ENCODE measurements around the gene ATP5ME.

Gene ATP5ME

GRCh38 chr4:622996-623913 lies 50.8 kb downstream of the ATP5ME start:
- Histone ChIP-seq H3K79me2 (ENCODE audit: control insufficient read depth, low read length) (no peaks in the 10 kb centered on the region), H3K27ac (ENCODE audit: low read depth, low read length) (no peak overlapping the region), H3K4me3 (ENCODE audit: low read length) (no peak overlapping the region), H3K27me3 (ENCODE audit: control insufficient read depth, low read length) (no peaks in the 10 kb centered on the region), H3K36me3 (ENCODE audit: control insufficient read depth, low read length) (no peaks in the 10 kb centered on the region), H3F3A (ENCODE audit: control insufficient read depth, insufficient read depth) (no peaks in the 10 kb centered on the region), H4K20me1 (ENCODE audit: control insufficient read depth, insufficient read depth, low read depth, low read length) (no peaks in the 10 kb centered on the region), H3K4me2 (ENCODE audit: low read length) (no peak overlapping the region), H3K4me1 (ENCODE audit: control insufficient read depth, low read length) (no peaks in the 10 kb centered on the region), H3K9me2 (replicated peaks; ENCODE audit: control insufficient read depth, low read length) (no peaks in the 10 kb centered on the region), H3K9me3 (ENCODE audit: control insufficient read depth, insufficient read depth, low read length) (peaks cover 26% of the 10 kb centered on the region; the same call in 1 of the 2 replicates)
- no peak for TF ChIP-seq EZH2phosphoT487 (IDR thresholded peaks at IDR 0.05; ENCODE audit: borderline replicate concordance, low read length)
- no peak for TF ChIP-seq CTCF (IDR thresholded peaks at IDR 0.05; ENCODE audit: low read depth, low read length, poor library complexity, severe bottlenecking)

Measured in DOHH2 (cell line).